K562 (cell line): ENCODE results near the gene EXTL1. TPM values are rescaled to one million over a fixed set of nuclear protein-coding genes. Genes with fewer than 3 reads are reported as not detected.

Experiments used
- DIDO1 ChIP-seq: fragments of 450-650 bp; IDR thresholded peaks from 2 replicates; pipeline ENCODE4 v1.6.1; 2016; ENCODE audit warnings: low read depth, missing biosample characterization, missing genetic modification characterization
- IFI16 ChIP-seq: fragments of 250-450 bp; sonication (Bioruptor Pico); IDR thresholded peaks from 2 replicates; pipeline ENCODE4 v2.1.2; 2022; ENCODE audit warnings: mild to moderate bottlenecking, inconsistent platforms
- PHF20 ChIP-seq: fragments of 450-650 bp; IDR thresholded peaks from 2 replicates; pipeline ENCODE4 v1.6.1; 2018; ENCODE audit not compliant: partially characterized antibody
- RFX7 ChIP-seq: fragments of 250-450 bp; sonication (Bioruptor Pico); IDR thresholded peaks from 2 replicates; pipeline ENCODE4 v1.5.1; 2021; ENCODE audit warnings: mild to moderate bottlenecking
- XRCC5 ChIP-seq: fragments of 200-400 bp; formaldehyde crosslinking; IDR thresholded peaks from 2 replicates; pipeline ENCODE4 v1.6.1; 2017; ENCODE audit warnings: low read depth, mild to moderate bottlenecking, low read length
- ZBTB9 ChIP-seq: fragments of 450-650 bp; formaldehyde crosslinking; IDR thresholded peaks from 2 replicates; pipeline ENCODE4 v1.4.0; 2020; ENCODE audit warnings: mild to moderate bottlenecking, moderate library complexity
- ZNF239 ChIP-seq: fragments of 250-450 bp; sonication (Bioruptor Pico); IDR thresholded peaks from 2 replicates; pipeline ENCODE4 v1.4.0; 2020; ENCODE audit warnings: mild to moderate bottlenecking
- ZNF24 ChIP-seq: fragments of 450-650 bp; IDR thresholded peaks from 2 replicates; pipeline ENCODE4 v1.6.1; 2016
- polyA plus RNA-seq, 8 experiments: library from polyadenylated mRNA; depleted of rRNA in 4 of 8; stranded (reverse) in 5 of 8; unstranded in 3 of 8; fragments of >200 nt; fragmentation: Nextera tagmentation in 2 of 8; fragmentation: Illumina TruSeq in 1 of 8; extraction: Ambion mirVana in 2 of 8; extraction: Trizol in 1 of 8; gene quantifications; 2 replicates each; pipeline versions ENCODE4 v1.2.1 to v1.2.3, GENCODE V29; 2011 to 2014; ENCODE audit warnings: inconsistent platforms in 1 of 8, missing spikeins in 1 of 8
- total RNA-seq, 7 experiments: library from RNA; depleted of rRNA in 6 of 7; stranded (reverse); fragments of >200 nt in 6 of 7; fragmentation: Illumina TruSeq in 2 of 7; extraction: Trizol in 2 of 7; gene quantifications; 2 replicates each; pipeline versions ENCODE4 v1.2.1 to v1.2.3, GENCODE V29; 2011 to 2021; ENCODE audit warnings: low replicate concordance in 1 of 7
- TF ChIP-seq, protein P1 (sequence below): IDR thresholded peaks from 2 replicates; pipeline ENCODE4 v1.6.1; 2011; ENCODE audit warnings: borderline replicate concordance, low read depth, mild to moderate bottlenecking, moderate library complexity, low read length; ENCODE audit not compliant: insufficient read depth, poor library complexity, severe bottlenecking

EXTL1 gene
- total and polyA plus RNA-seq, 9 of the 15 experiments (the other 6 are each of a cell fraction or from before 2014, with no cell fraction given): 0.04 to 0.23 (median 0.08) TPM; not detected in 3

DNA sequence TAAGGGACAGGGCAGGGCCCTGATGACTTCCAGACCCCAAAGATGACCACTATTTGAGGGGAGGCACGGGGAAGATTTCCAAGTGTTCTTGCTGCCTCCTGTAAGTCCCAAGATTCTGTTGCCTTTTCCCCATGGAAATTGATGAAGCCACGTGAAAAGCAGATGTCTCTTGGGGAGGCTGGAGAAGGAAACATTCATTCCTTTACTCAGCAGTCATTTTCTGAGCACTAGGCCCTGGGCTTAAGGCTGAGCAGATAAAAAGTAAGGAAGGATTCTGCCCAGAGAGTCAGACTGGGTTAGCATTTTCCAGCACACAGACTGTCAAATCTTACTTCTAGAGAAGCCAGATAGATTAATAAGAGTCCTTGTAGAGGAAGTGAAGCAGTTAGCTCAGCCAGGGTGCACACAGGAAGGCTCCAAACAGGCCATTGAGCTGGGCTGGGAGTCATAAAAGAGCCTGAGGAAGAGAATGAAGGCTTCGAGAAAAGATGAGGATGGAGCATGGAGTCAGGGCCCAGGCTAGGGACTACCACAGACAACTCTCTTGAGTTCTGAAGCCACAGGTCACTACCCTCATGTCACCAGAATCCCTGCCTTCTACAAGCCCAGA is 10.1 kb downstream of the EXTL1 start (continued):
- TF ChIP-seq, protein P1, sequence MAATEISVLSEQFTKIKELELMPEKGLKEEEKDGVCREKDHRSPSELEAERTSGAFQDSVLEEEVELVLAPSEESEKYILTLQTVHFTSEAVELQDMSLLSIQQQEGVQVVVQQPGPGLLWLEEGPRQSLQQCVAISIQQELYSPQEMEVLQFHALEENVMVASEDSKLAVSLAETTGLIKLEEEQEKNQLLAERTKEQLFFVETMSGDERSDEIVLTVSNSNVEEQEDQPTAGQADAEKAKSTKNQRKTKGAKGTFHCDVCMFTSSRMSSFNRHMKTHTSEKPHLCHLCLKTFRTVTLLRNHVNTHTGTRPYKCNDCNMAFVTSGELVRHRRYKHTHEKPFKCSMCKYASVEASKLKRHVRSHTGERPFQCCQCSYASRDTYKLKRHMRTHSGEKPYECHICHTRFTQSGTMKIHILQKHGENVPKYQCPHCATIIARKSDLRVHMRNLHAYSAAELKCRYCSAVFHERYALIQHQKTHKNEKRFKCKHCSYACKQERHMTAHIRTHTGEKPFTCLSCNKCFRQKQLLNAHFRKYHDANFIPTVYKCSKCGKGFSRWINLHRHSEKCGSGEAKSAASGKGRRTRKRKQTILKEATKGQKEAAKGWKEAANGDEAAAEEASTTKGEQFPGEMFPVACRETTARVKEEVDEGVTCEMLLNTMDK: no peak
- no peak for TF ChIP-seq IFI16
- no peak for TF ChIP-seq ZNF24
- TF ChIP-seq PHF20: no peak
- TF ChIP-seq ZBTB9 (CRISPR knock-in tag): no peak
- no peak for TF ChIP-seq DIDO1 (tag)
- no peak for TF ChIP-seq RFX7 (CRISPR knock-in tag)
- TF ChIP-seq ZNF239: no peak
- TF ChIP-seq XRCC5: no peak
